WTC11 (cell line): ENCODE results near the gene OR4D1.

Experiments used
- CTCF ChIP-seq: fragments of 200-600 bp; IDR thresholded peaks from 2 replicates; pipeline ENCODE4 v1.8.0; 2022; ENCODE audit warnings: antibody characterized with exemption
- FOXK1 ChIP-seq: sonication (generic); formaldehyde crosslinking; IDR thresholded peaks from 2 replicates; pipeline ENCODE4 v1.8.0; 2022; ENCODE audit warnings: mild to moderate bottlenecking, moderate library complexity, missing genetic modification reagents
- IRF2 ChIP-seq: sonication (generic); formaldehyde crosslinking; IDR thresholded peaks from 2 replicates; pipeline ENCODE4 v1.8.0; 2022; ENCODE audit warnings: low read depth, missing genetic modification reagents, borderline replicate concordance
- NR2C2 ChIP-seq: sonication (generic); formaldehyde crosslinking; IDR thresholded peaks from 2 replicates; pipeline ENCODE4 v1.8.0; 2022; ENCODE audit warnings: mild to moderate bottlenecking, missing genetic modification reagents
- PREB ChIP-seq: sonication (generic); formaldehyde crosslinking; IDR thresholded peaks from 2 replicates; pipeline ENCODE4 v1.8.1; 2022; ENCODE audit warnings: mild to moderate bottlenecking, missing genetic modification reagents, moderate library complexity, borderline replicate concordance
- ZSCAN18 ChIP-seq: fragments of 250-450 bp; sonication (Bioruptor Pico); IDR thresholded peaks from 2 replicates; pipeline ENCODE4 v2.1.2; 2022; ENCODE audit warnings: mild to moderate bottlenecking, moderate library complexity

GRCh38 chr17:58204796-58205195, 56.6 kb downstream of the OR4D1 start:
- no peak for TF ChIP-seq CTCF
- no peak for TF ChIP-seq ZSCAN18 (CRISPR knock-in tag)
- no peak for TF ChIP-seq IRF2
- TF ChIP-seq FOXK1 (CRISPR knock-in tag) = no peak
- no peak for TF ChIP-seq NR2C2 (CRISPR knock-in tag)
- TF ChIP-seq PREB (CRISPR knock-in tag) = no peak
